DND-41 (cell line): Measurements from ENCODE around the gene SSTR3.

Source experiments
- ATAC-seq: fragments of 200-7000 bp; cut with Tn5 transposase; 3 replicates; pipeline ENCODE4 v1.9.1; 2021; ENCODE audit warnings: low read depth; ENCODE audit not compliant: insufficient read depth
- DNase-seq: peaks from one replicate; pipeline ENCODE4 v3.0.0-alpha.2; 2020
- H2AFZ ChIP-seq: 2 replicates; pipeline ENCODE4 v1.6.0; 2012; ENCODE audit warnings: low read depth, low read length
- H3K27ac ChIP-seq: 2 replicates; pipeline ENCODE4 v1.5.1; 2012; ENCODE audit warnings: low read length, inconsistent platforms
- H3K27me3 ChIP-seq: fragments of 200-600 bp; sonication (generic); 2 replicates; pipeline ENCODE4 v1.6.0; 2012; ENCODE audit warnings: low read length, mild to moderate bottlenecking, inconsistent platforms; ENCODE audit not compliant: insufficient read depth, poor library complexity
- H3K36me3 ChIP-seq: 2 replicates; pipeline ENCODE4 v1.5.1; 2012; ENCODE audit warnings: low read length, inconsistent platforms; ENCODE audit not compliant: insufficient read depth
- H3K4me1 ChIP-seq: 2 replicates; pipeline ENCODE4 v1.5.1; 2012; ENCODE audit warnings: mild to moderate bottlenecking, low read length; ENCODE audit not compliant: insufficient read depth
- H3K4me2 ChIP-seq: 2 replicates; pipeline ENCODE4 v1.6.0; 2012; ENCODE audit warnings: mild to moderate bottlenecking, moderate library complexity, low read length, inconsistent platforms; ENCODE audit not compliant: insufficient read depth
- H3K4me3 ChIP-seq, 2 experiments: fragments of 200-600 bp in 1 of 2; shearing (Covaris generic) in 1 of 2; 2 replicates each; pipeline ENCODE4 v1.5.1; 2012 to 2016; ENCODE audit warnings: inconsistent platforms in 2 of 2, low read length in 2 of 2, mild to moderate bottlenecking in 2 of 2, low read depth in 1 of 2, moderate library complexity in 1 of 2
- H3K79me2 ChIP-seq: 2 replicates; pipeline ENCODE4 v1.6.0; 2012; ENCODE audit warnings: low read length, inconsistent platforms; ENCODE audit not compliant: insufficient read depth
- H3K9ac ChIP-seq: 2 replicates; pipeline ENCODE4 v1.6.0; 2012; ENCODE audit warnings: low read depth, mild to moderate bottlenecking, inconsistent platforms, low read length, moderate library complexity
- H3K9me3 ChIP-seq: 2 replicates; pipeline ENCODE4 v1.5.1; 2012; ENCODE audit warnings: low read length, moderate library complexity, mild to moderate bottlenecking, inconsistent platforms; ENCODE audit not compliant: insufficient read depth, severe bottlenecking
- H4K20me1 ChIP-seq: 2 replicates; pipeline ENCODE4 v1.6.0; 2012; ENCODE audit warnings: low read length; ENCODE audit not compliant: insufficient read depth
- CTCF ChIP-seq: IDR thresholded peaks from 2 replicates; pipeline ENCODE4 v1.5.1; 2012; ENCODE audit warnings: borderline replicate concordance, low read length, moderate library complexity, mild to moderate bottlenecking; ENCODE audit not compliant: poor library complexity, severe bottlenecking; ENCODE audit errors: extremely low read depth
- EZH2 ChIP-seq: IDR thresholded peaks from 3 replicates; pipeline ENCODE4 v1.6.1; 2012; ENCODE audit warnings: borderline replicate concordance, low read depth, mild to moderate bottlenecking, moderate library complexity, low read length, inconsistent platforms; ENCODE audit not compliant: severe bottlenecking

SSTR3 gene

GRCh38 chr22:37177755-37178154, 34.5 kb downstream of the SSTR3 start:
- Histone ChIP-seq H3K4me3 (no peak overlapping the region), H3K27me3 (peaks cover 11% of the 10 kb centered on the region), H2AFZ (no peak overlapping the region), H3K27ac (no peak overlapping the region), H3K79me2 (no peaks in the 10 kb centered on the region), H3K9ac (no peak overlapping the region), H3K4me2 (no peak overlapping the region), H4K20me1 (no peaks in the 10 kb centered on the region), H3K36me3 (no peaks in the 10 kb centered on the region), H3K9me3 (no peaks in the 10 kb centered on the region), H3K4me1 (no peaks in the 10 kb centered on the region)
- ATAC-seq (no peak), DNase-seq (no peak)
- TF ChIP-seq EZH2 (no peak), CTCF (no peak)

GRCh38 chr22:37177221-37177620, 35.1 kb downstream of the SSTR3 start:
- Histone ChIP-seq H3K9me3 (no peaks in the 10 kb centered on the region), H3K9ac (no peak overlapping the region), H3K4me2 (no peak overlapping the region), H3K36me3 (no peaks in the 10 kb centered on the region), H3K27ac (no peak overlapping the region), H3K4me3 (no peak overlapping the region), H4K20me1 (no peaks in the 10 kb centered on the region), H3K79me2 (no peaks in the 10 kb centered on the region), H3K4me1 (no peaks in the 10 kb centered on the region), H2AFZ (no peak overlapping the region), H3K27me3 (peaks cover 11% of the 10 kb centered on the region)
- DNase-seq (no peak), ATAC-seq (no peak)
- TF ChIP-seq CTCF (no peak), EZH2 (no peak)

- no peak overlapping the region for H2AFZ ChIP-seq
- H3K4me1 ChIP-seq = no peaks in the 10 kb centered on the region
- ATAC-seq (no peak), DNase-seq (no peak)
- no peaks in the 10 kb centered on the region for H3K9me3 ChIP-seq
- TF ChIP-seq EZH2 (no peak), CTCF (no peak)
- peaks cover 11% of the 10 kb centered on the region for H3K27me3 ChIP-seq
- no peak overlapping the region for H3K9ac ChIP-seq
- H3K79me2 ChIP-seq = no peaks in the 10 kb centered on the region
- no peak overlapping the region for H3K27ac ChIP-seq
- no peak overlapping the region for H3K4me2 ChIP-seq
- no peaks in the 10 kb centered on the region for H4K20me1 ChIP-seq
- H3K4me3 ChIP-seq = no peak overlapping the region
- H3K36me3 ChIP-seq = no peaks in the 10 kb centered on the region
Measured at GRCh38 chr22:37176464-37177061, 35.7 kb downstream of the SSTR3 start.
